Muscle of leg (tissue), 11 donors: Measurements from ENCODE around the gene SYCE1. TPM values are rescaled to one million over a fixed set of nuclear protein-coding genes. Genes with fewer than 3 reads are reported as not detected.
"Not testable (repeated sequence)": the region's sequence is repeated elsewhere in the genome, so short reads cannot be mapped to it uniquely, and the experiment has no call there.

ENCODE experiments used
- DNase-seq: peaks from one replicate; pipeline ENCODE4 v3.0.0; 2013
- H3K27ac ChIP-seq: one replicate; pipeline ENCODE4 v1.5.1; 2013; ENCODE audit warnings: mild to moderate bottlenecking, low read length, control low read depth
- H3K27me3 ChIP-seq: one replicate; pipeline ENCODE4 v1.6.1; 2013; ENCODE audit warnings: low read length; ENCODE audit not compliant: control insufficient read depth, insufficient read depth
- H3K36me3 ChIP-seq: one replicate; pipeline ENCODE4 v1.6.1; 2013; ENCODE audit warnings: low read length; ENCODE audit not compliant: control insufficient read depth, insufficient read depth
- H3K4me1 ChIP-seq: one replicate; pipeline ENCODE4 v1.6.1; 2013; ENCODE audit warnings: low read length; ENCODE audit not compliant: control insufficient read depth, insufficient read depth
- H3K4me3 ChIP-seq: one replicate; pipeline ENCODE4 v1.5.1; 2013; ENCODE audit warnings: low read length, control low read depth
- H3K9me3 ChIP-seq: replicated peaks from 2 replicates; pipeline ENCODE4 v1.6.1; 2013; ENCODE audit warnings: low read depth, low read length; ENCODE audit not compliant: control insufficient read depth
- WGBS: methylation state at CpG from one replicate; pipeline ENCODE4 v1.1.5; 2013; ENCODE audit warnings: missing lambda C conversion rate; ENCODE audit not compliant: insufficient coverage; 5-methylcytosine and 5-hydroxymethylcytosine counted together
- polyA plus RNA-seq, 8 donors: library from polyadenylated mRNA; unstranded; fragments of 120-200 nt; gene quantifications; one replicate each; pipeline versions ENCODE4 v1.2.1 to v1.2.3, GENCODE V29; 2013; ENCODE audit warnings: inconsistent platforms in 1 of 8, low replicate concordance in 1 of 8; ENCODE audit not compliant: insufficient read length in 8 of 8, insufficient read depth in 1 of 8
- total RNA-seq: library from RNA; stranded (reverse); fragments of 120-200 nt; gene quantifications from one replicate; pipeline ENCODE4 v1.2.4, GENCODE V29; 2013

SYCE1 gene
- total and polyA plus RNA-seq, 9 donors, result 0.11 to 0.56 (median 0.29) TPM

DNA sequence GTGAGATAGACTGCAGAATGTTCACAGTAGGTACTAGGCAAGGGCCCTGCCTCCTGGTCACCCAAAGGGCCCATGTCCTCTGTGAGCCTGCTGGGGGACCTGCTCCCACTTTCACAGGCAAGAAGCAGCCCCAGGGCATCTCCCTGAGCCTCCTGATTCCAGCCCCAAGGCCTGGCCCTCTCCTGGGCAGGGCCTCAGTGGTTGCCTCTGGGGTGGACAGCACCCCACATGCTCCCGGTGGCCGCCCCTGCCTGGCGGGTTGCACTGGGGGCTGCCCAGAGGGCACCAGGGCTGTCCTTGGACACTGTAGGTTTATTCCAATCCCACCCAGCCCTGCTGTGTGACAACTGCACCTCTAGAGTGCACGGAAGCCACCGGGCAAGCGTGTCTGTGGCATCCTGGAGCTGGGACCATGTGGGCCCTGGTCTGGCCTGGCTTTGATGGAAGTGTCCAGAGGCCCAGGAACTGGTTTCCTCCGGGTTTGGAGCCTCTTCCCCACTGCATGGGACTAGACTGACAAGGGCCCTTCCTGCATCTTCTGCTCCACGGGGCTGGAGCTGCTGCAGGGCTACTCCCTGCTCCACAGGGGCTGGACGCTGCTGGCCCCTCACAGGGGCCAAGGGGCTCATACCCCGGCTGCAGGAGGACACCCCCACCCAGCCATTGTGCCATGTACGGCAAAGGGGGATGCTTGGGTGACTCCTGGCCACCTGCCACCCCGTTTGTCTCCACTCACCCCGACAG, 25.0 kb upstream of the SYCE1 start:
- H3K27me3 ChIP-seq, result peaks cover 5% of the 10 kb centered on the region
- H3K36me3 ChIP-seq, result no peaks in the 10 kb centered on the region
- no peaks in the 10 kb centered on the region for H3K9me3 ChIP-seq
- no peaks in the 10 kb centered on the region for H3K4me1 ChIP-seq
- DNase-seq, result no peak
- no peak overlapping the region for H3K27ac ChIP-seq
- 73% methylated on average over 11 of the region's 13 CpGs for WGBS
- H3K4me3 ChIP-seq, result no peak overlapping the region

DNA sequence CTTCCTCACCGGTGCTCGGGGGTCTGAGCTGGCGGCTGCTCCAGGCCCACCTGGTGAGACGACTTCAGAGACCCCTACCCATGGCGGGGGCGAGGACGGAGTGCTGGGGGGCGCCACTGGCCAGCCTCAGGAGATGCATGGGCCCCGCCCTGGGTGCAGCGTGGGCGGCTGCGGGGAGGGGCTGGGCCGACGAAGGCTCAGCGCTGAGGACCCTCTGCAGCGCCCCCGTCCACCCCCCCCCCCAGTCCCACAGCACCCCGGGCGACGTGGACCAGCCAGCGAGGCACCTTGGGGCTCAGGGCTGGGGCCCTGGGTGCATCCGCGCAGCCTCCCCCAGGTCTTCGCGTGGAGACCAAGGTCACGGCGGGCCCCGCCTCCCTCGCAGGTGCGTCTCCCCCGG, 11.7 kb upstream of the SYCE1 start:
- H3K36me3 ChIP-seq, H3K27me3 ChIP-seq, H3K9me3 ChIP-seq, H3K27ac ChIP-seq, H3K4me1 ChIP-seq, DNase-seq, H3K4me3 ChIP-seq: not testable (repeated sequence)
- no CpG with 5 or more reads among the region's 31 CpGs for WGBS

DNA sequence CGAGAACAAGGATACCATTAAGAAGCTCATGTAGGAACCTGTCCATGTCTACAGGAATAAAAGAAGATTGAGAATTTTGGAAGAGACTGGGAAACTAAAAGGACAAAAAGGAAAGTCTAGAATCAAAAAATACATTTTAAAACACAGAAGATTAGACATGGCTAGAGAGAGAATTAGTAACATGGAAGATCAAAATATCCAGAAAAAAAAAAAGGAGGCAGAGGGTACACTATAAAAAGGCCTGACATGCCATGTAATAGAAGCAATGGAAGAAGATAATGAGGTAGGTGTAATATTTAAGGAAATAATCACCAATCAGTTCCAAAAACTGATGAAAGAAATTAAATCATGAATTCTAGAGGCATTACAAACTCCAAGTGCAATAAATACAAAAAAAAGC, 8.1 kb upstream of the SYCE1 start:
- no CpG with 5 or more reads among the region's 1 CpG for WGBS
- H3K27ac ChIP-seq, H3K4me1 ChIP-seq: not testable (repeated sequence)

DNA sequence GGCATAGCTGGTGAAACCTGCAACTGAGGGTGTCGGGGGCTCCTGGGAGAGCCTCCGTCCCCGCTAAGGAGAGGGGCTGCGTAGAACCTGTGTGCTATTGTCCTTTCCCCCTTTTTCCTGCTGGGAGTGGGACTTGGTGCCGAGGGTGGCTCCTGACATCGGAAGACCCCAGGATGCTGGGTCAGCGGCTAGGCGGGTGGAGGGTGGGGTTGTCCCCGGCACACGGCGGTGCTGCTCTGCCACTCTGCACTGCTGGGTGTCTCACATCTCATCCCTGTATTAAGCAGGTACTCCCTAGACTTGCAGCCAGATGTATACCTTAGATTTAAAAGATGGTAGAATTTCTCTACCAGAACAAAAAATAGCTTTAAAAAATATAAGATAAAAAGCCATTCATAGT, 6.7 kb upstream of the SYCE1 start:
- not testable (repeated sequence) for H3K27me3 ChIP-seq, DNase-seq, H3K27ac ChIP-seq, H3K9me3 ChIP-seq, H3K4me1 ChIP-seq, H3K4me3 ChIP-seq, H3K36me3 ChIP-seq
- 97% methylated on average over 4 of the region's 11 CpGs for WGBS

More for the DNA sequence above, 8.1 kb upstream of the SYCE1 start:
- not testable (repeated sequence) for H3K36me3 ChIP-seq, H3K27me3 ChIP-seq, H3K9me3 ChIP-seq, H3K4me3 ChIP-seq, DNase-seq

DNA sequence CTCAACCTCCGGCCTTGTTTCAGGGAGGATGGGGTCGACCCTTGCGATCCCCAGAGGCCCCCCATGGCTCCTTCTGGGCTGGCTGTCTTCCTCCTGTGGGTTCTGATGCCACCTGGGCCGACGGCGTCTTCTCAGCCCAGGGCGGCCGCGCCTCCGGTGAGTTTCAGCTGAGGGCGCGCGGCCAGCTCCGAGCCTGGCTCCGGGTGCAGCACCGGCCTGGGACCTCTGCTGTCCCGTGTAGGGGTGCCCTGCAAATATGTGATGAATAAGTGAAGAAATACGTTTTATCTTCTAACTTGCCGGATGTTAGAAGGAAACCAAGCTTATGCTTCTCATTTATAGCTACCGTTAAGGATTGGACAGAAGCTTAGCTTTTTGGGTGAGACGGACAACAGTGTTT, 4.4 kb upstream of the SYCE1 start:
- H3K4me1 ChIP-seq, H3K27ac ChIP-seq, H3K36me3 ChIP-seq, H3K4me3 ChIP-seq, H3K27me3 ChIP-seq, DNase-seq: not testable (repeated sequence)
- no CpG with 5 or more reads among the region's 21 CpGs for WGBS
- H3K9me3 ChIP-seq, result peaks cover 13% of the 10 kb centered on the region

DNA sequence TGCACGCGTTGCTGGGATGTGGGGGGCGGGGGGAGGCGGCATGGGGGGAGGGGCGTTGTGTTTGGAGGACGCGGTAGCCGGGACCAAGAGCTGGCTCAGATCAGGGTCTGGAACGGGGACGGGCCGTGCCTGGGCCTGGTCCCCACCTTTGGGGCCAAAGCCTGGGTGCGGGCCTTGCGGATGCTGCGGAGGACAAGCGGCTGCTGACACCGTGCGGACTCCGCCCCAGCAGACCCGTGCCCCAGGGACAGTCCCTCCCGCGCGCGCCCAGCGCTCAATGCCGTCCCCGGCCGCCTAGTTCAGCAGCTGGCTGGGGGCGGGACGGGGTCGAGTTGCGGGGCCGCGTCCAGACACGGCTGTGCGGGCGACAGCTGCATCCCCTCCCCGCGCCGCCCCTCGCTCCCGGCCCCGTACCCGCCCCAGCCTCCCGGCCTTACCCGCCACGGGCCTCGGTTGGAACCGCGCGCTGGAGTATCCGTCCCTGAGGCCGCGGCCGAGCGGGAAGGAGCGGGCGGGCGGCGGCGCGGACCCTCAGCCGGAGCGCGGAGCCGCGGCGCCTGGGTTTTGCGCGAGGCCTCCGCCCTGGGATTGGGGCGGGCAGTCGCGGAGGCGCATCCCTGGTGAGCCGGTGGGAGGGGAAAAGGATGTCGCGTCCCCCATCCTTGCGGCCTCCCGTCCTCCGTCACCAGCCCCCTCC, 3.6 kb upstream of the SYCE1 start:
- H3K9me3 ChIP-seq, result peaks cover 13% of the 10 kb centered on the region
- H3K4me1 ChIP-seq, H3K36me3 ChIP-seq, H3K27ac ChIP-seq, H3K27me3 ChIP-seq, H3K4me3 ChIP-seq: not testable (repeated sequence)
- DNase-seq, result peak; percentile 5
- WGBS, result no CpG with 5 or more reads among the region's 80 CpGs

DNA sequence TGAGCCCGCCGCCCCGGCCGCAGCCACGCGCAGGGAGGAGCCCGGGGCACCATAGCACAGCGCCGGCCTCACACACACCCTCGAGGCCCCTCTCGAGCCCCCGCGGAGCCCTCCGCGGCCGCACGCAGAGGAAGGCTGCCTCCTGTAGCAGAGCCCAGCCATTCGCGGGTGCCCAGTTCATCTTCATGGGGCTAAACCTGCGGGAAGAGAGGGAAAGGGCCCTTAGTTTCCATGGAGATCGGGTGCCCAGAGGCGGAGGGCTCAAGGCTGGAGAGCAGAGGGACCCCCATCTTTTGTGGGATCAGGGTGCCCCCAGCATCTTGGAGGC, 2.9 kb upstream of the SYCE1 start:
- 89% methylated on average over 16 of the region's 22 CpGs for WGBS
- Histone ChIP-seq H3K36me3 (no peaks in the 10 kb centered on the region), H3K27ac (no peak overlapping the region), H3K4me1 (no peaks in the 10 kb centered on the region), H3K4me3 (no peak overlapping the region), H3K9me3 (peaks cover 9% of the 10 kb centered on the region), H3K27me3 (peaks cover 2% of the 10 kb centered on the region)
- DNase-seq, result no peak

DNA sequence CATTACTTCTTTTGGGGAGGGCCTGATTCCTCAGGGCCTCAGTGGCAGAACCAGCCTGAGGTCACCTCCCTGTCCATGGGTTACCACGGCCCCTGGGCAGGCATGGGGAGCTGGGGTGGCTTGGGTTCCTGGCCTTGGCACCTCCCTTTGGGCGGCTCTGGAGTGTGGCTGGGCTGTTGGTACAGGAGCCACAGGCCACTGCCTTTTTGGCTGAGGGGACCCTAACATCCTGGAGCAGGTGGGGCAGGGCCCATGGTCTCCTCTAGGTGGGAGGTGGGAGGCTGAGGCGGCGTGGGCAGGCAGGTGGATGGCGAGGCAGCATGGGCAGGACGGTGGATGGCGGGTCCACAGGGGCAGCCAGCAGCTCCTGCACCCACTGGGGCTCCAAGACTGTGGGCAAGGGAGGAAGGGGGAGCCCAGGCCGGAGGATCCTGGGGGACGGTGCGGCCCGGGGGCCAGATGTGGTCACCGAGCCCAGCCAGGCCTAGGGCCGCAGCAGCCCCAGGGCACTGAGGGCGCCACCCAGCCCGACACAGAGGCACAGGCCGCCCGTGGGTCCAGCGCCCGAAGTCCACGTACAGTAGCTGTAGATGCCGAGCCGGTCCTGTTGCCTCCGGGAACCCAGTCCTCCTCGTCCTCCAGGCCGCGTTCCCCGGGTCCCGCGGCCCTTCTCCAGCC, 2.4 kb upstream of the SYCE1 start:
- Histone ChIP-seq H3K4me3 (no peak overlapping the region), H3K36me3 (no peaks in the 10 kb centered on the region), H3K27me3 (peaks cover 2% of the 10 kb centered on the region), H3K4me1 (no peaks in the 10 kb centered on the region), H3K9me3 (peaks cover 6% of the 10 kb centered on the region), H3K27ac (no peak overlapping the region)
- DNase-seq, result no peak
- WGBS, result 90% methylated on average over 27 of the region's 29 CpGs

DNA sequence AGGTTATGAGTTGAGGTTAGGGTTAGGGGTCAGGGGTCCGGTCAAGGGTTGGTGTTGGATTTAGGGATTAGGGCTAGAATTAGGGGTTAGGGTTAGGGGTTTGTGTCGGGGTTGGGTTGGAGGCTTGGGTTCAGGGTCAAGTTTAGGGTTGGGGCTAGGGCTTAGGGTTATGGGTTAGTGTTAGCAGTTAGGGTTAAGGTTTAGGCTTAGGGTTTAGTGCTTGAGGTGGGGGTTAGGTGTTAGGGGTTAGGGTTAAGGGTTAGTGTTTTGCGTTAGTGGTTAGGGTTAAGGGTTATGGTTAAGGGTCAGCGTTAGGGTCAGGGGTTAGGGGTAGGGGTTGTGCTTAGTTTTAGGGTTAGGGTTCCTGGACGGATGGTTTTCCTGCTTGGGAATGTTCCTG, 1.7 kb upstream of the SYCE1 start:
- no peaks in the 10 kb centered on the region for H3K4me1 ChIP-seq
- 89% methylated on average over 2 of the region's 5 CpGs for WGBS
- H3K27me3 ChIP-seq, result peaks cover 2% of the 10 kb centered on the region
- no peak overlapping the region for H3K27ac ChIP-seq
- no peak overlapping the region for H3K4me3 ChIP-seq
- no peaks in the 10 kb centered on the region for H3K36me3 ChIP-seq
- no peak for DNase-seq
- H3K9me3 ChIP-seq, result peaks cover 6% of the 10 kb centered on the region

DNA sequence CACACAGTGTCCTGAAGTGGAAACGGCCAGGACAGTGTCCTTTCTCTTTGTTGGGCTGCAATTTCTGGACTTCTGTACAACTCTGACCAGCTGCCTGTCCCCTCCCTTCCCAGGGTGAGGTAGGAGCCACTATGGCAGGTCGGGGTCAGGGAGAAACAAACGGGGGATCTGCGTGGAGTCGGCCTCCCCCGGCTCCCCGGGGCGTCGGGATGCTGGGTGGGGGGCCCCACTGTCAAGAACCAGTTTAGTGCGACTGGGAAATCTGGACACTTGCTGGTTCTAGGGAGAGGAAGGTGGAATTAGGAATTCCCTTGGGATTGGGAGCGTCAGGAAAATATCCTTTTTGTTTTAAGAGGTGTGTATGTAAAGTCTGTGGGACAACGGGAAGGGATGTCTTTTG, 567 bp downstream of the SYCE1 start:
- Histone ChIP-seq H3K9me3 (peaks cover 6% of the 10 kb centered on the region), H3K4me1 (no peaks in the 10 kb centered on the region), H3K4me3 (no peak overlapping the region), H3K27me3 (peaks cover 3% of the 10 kb centered on the region), H3K36me3 (no peaks in the 10 kb centered on the region), H3K27ac (no peak overlapping the region)
- WGBS, result 86% methylated on average over 10 of the region's 12 CpGs
- no peak for DNase-seq
